Cerebellar cortex (tissue), 1 donor: Measurements from ENCODE around the gene ACVRL1.

ENCODE experiments used
- DNase-seq: peaks from one replicate; pipeline ENCODE4 v3.0.0-alpha.2; 2015; ENCODE audit warnings: low spot score

Gene ACVRL1

GRCh38 chr12:51917041-51917590 lies 9.8 kb downstream of the ACVRL1 start:
- DNase-seq = no peak

DNA sequence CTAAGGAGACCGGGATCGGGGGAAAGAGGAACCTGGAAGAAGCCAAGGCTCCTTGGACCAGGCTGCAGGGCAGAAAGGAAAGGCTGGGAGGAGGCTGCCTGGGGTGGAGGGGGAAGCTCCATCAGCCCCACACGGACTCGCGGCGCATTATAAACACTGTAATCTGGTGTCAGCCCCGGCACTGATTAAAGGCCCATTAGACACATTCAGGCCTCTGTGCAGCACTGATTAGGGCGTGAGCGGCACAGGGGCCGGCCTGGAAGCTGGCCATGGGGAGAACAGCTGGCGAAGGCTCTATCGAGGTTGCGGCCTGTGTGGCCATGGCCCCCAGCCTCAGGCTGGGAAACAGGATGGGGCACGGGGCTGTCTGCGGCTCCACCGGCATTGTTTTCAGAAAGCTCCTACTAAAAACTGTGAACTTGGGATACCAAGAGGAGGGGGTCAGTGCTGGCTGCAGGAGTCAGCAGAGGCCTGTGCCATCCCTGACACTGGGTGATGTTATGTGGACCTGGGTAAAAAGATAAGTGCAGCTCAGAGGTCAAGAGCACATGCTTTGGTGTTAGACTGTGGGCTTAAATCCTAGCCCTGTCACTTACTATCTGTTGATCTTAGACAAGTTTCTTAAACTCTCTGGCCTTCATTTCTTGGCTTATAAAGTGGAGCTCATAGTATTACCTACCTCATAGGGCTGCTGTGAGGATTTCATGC lies 10.6 kb downstream of the ACVRL1 start:
- no peak for DNase-seq

GRCh38 chr12:51920046-51920445 lies 12.7 kb downstream of the ACVRL1 start:
- no peak for DNase-seq

GRCh38 chr12:51921017-51921725 lies 13.9 kb downstream of the ACVRL1 start:
- DNase-seq = no peak

DNA sequence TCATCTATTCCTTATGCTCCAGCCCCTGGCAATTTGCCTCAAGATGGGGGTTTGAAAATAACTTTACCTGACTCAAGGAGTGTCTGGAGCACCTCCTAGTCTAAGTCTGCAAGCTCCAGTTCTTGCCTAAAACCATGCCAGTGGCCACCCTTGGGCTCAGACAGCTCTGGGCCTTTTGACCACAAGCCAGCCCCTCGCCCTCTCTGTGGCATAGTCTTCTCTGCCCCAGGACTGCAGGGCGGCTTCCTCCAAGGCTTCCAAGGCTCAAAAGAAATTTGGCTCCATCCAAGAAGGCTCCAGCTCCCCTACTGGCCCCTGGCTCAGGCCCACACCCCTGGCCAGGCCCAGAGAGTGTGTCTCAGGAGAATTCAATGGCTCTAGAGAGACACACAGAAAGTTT lies 14.8 kb downstream of the ACVRL1 start:
- no peak for DNase-seq

GRCh38 chr12:51922762-51923505 lies 15.6 kb downstream of the ACVRL1 start:
- no peak for DNase-seq

DNA sequence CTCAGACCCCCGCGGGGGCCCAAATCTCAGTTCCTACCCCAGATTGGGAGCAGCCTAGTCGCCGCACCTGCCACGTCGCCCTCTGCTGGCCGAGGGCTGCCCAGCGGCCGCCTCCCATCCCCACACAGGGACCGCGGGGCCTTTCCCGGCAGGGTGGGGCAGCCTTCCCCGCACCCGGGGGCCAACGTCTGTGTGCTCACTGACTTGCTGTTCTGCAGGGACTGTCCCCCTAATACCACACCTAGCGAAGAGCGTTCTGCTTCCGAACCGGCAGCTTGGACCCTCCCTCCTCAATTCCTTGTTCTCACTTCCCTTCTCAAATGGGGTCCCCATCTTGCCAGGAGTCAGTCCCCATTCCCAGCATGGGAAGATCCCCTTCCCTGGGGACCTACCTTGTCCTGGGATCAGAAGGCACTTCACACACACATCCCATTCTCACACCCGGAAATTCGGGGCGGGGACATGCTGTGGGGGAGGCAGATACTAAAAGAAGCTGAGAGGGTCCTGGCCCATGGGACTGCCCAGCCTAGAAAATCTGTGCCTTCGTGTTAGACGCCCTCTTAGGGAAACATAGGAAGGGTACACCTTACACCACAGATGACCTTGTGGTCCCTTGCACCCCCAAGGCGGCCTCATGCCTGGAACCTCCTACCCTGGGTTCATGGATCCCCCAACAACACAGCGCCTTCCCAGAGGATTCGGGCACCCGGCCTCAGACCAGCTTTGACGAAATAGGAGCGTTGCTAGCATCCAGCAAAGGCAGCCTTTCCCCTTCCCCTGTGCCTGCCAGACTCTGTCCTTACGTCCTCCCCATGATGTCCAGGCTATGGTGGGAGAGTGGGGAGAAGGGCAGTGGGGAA lies 16.4 kb downstream of the ACVRL1 start:
- DNase-seq = no peak

DNA sequence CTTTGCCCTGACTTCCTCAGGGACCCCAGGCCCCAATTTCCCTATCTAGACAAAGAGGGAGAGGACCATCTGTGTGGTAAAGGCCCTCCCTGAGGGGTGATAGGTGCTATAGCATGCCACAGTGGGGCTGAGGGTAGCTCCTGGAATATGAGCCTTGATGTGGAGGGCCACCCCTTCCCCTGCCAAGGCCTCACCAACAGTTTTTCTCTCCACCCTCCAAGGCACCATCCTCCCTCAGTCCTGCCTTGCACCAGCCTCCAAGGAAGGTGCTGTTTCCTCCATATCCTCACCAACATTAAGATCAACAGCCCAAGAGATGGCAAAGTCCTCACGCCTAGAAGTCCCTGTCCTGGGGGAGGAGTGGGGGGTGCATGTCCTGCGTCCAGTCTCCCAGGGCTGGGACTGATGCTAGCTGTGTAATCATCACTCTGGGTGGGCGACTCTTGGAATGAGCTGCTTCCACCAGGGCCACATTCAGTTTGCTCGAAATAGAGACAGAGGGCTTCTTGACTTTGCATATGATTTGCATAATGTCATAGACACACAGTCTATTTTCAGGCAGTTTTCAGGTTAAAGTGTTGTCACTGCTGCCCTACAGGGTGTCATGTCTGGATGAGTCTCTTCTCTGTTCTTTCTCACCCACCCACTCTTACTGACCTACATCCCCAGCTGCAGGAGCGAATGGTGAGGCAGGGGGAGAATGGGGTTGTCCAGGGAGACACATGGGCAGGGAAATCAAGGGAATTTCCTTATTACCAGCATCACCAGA lies 17.4 kb downstream of the ACVRL1 start:
- no peak for DNase-seq

GRCh38 chr12:51925346-51926063 lies 18.2 kb downstream of the ACVRL1 start:
- no peak for DNase-seq

- no peak for DNase-seq
Observed at GRCh38 chr12:51926064-51926632, 18.8 kb downstream of the ACVRL1 start.

- DNase-seq = peak; percentile 40
Observed at GRCh38 chr12:51926718-51927117, 19.4 kb downstream of the ACVRL1 start.

- DNase-seq = no peak
Observed at GRCh38 chr12:51932218-51933076, 25.1 kb downstream of the ACVRL1 start.

GRCh38 chr12:51934080-51934479 lies 26.8 kb downstream of the ACVRL1 start:
- DNase-seq = no peak

GRCh38 chr12:51937926-51938325 lies 30.6 kb downstream of the ACVRL1 start:
- DNase-seq = no peak

- no peak for DNase-seq
Observed at GRCh38 chr12:51938726-51939125, 31.4 kb downstream of the ACVRL1 start.

GRCh38 chr12:51941011-51941581 lies 33.8 kb downstream of the ACVRL1 start:
- DNase-seq = no peak

GRCh38 chr12:51941604-51942003 lies 34.3 kb downstream of the ACVRL1 start:
- no peak for DNase-seq

- no peak for DNase-seq
Observed at GRCh38 chr12:51942056-51942455, 34.8 kb downstream of the ACVRL1 start.
